ENCODE results near the gene ANKRD53. TPM values are rescaled to one million over a fixed set of nuclear protein-coding genes. Genes with fewer than 3 reads are reported as not detected.

Gene ANKRD53
- total RNA-seq, 1 donor from 2014 or later = 11.7 TPM

- peaks cover 14% of the 10 kb centered on the region for H3K27me3 Mint-ChIP-seq (ENCODE audit: unreplicated experiment)
- DNase-seq = no peak
Observed at GRCh38 chr2:70941186-70941585, 37.2 kb upstream of the ANKRD53 start.

GRCh38 chr2:70941701-70942100, 36.7 kb upstream of the ANKRD53 start:
- no peaks in the 10 kb centered on the region for H3K9me3 Mint-ChIP-seq (ENCODE audit: unreplicated experiment)
- H3K27ac Mint-ChIP-seq (ENCODE audit: unreplicated experiment) = no peak overlapping the region
- no peak for DNase-seq
- H3K36me3 Mint-ChIP-seq (ENCODE audit: unreplicated experiment) = no peaks in the 10 kb centered on the region
- H3K4me1 Mint-ChIP-seq (ENCODE audit: low read depth, unreplicated experiment) = no peaks in the 10 kb centered on the region
- TF ChIP-seq CTCF (IDR thresholded peaks at IDR 0.05; ENCODE audit: partially characterized antibody, unreplicated experiment) = no peak
- H3K27me3 Mint-ChIP-seq (ENCODE audit: unreplicated experiment) = peaks cover 16% of the 10 kb centered on the region
- no peak overlapping the region for H3K4me3 Mint-ChIP-seq (ENCODE audit: unreplicated experiment)

More at GRCh38 chr2:70941186-70941585, 37.2 kb upstream of the ANKRD53 start:
- H3K36me3 Mint-ChIP-seq (ENCODE audit: unreplicated experiment) = no peaks in the 10 kb centered on the region
- no peaks in the 10 kb centered on the region for H3K9me3 Mint-ChIP-seq (ENCODE audit: unreplicated experiment)
- H3K4me3 Mint-ChIP-seq (ENCODE audit: unreplicated experiment) = no peak overlapping the region
- no peak for TF ChIP-seq CTCF (IDR thresholded peaks at IDR 0.05; ENCODE audit: partially characterized antibody, unreplicated experiment)
- no peaks in the 10 kb centered on the region for H3K4me1 Mint-ChIP-seq (ENCODE audit: low read depth, unreplicated experiment)
- no peak overlapping the region for H3K27ac Mint-ChIP-seq (ENCODE audit: unreplicated experiment)

- H3K4me3 Mint-ChIP-seq (ENCODE audit: unreplicated experiment) = no peak overlapping the region
- H3K27me3 Mint-ChIP-seq (ENCODE audit: unreplicated experiment) = peaks cover 20% of the 10 kb centered on the region
- no peaks in the 10 kb centered on the region for H3K36me3 Mint-ChIP-seq (ENCODE audit: unreplicated experiment)
- no peaks in the 10 kb centered on the region for H3K4me1 Mint-ChIP-seq (ENCODE audit: low read depth, unreplicated experiment)
- no peak overlapping the region for H3K27ac Mint-ChIP-seq (ENCODE audit: unreplicated experiment)
- TF ChIP-seq CTCF (IDR thresholded peaks at IDR 0.05; ENCODE audit: partially characterized antibody, unreplicated experiment) = no peak
- H3K9me3 Mint-ChIP-seq (ENCODE audit: unreplicated experiment) = no peaks in the 10 kb centered on the region
- DNase-seq = no peak
Observed at GRCh38 chr2:70942396-70943204, 35.8 kb upstream of the ANKRD53 start.

GRCh38 chr2:70943205-70943871, 35.1 kb upstream of the ANKRD53 start:
- no peak overlapping the region for H3K4me3 Mint-ChIP-seq (ENCODE audit: unreplicated experiment)
- H3K27me3 Mint-ChIP-seq (ENCODE audit: unreplicated experiment) = peaks cover 23% of the 10 kb centered on the region
- no peaks in the 10 kb centered on the region for H3K36me3 Mint-ChIP-seq (ENCODE audit: unreplicated experiment)
- no peaks in the 10 kb centered on the region for H3K9me3 Mint-ChIP-seq (ENCODE audit: unreplicated experiment)
- DNase-seq = no peak
- H3K27ac Mint-ChIP-seq (ENCODE audit: unreplicated experiment) = no peak overlapping the region
- no peak for TF ChIP-seq CTCF (IDR thresholded peaks at IDR 0.05; ENCODE audit: partially characterized antibody, unreplicated experiment)
- no peaks in the 10 kb centered on the region for H3K4me1 Mint-ChIP-seq (ENCODE audit: low read depth, unreplicated experiment)
